ENCODE data around the gene DUSP2. TPM values are rescaled to one million over a fixed set of nuclear protein-coding genes. Genes with fewer than 3 reads are reported as not detected.

DUSP2 gene
- total RNA-seq, 1 donor from 2014 or later = 1.1 TPM

GRCh38 chr2:96131813-96132745 lies 13.2 kb downstream of the DUSP2 start:
- no peaks in the 10 kb centered on the region for H3K9me3 Mint-ChIP-seq

GRCh38 chr2:96131152-96131812 lies 14.0 kb downstream of the DUSP2 start:
- DNase-seq (ENCODE audit: low read depth, low spot score) = no peak
- TF ChIP-seq CTCF (conservative IDR thresholded peaks at IDR 0.05) = no peak
- H3K27ac Mint-ChIP-seq (ENCODE audit: unreplicated experiment) = no peak overlapping the region
- peaks cover 22% of the 10 kb centered on the region for H3K27me3 Mint-ChIP-seq (ENCODE audit: low read depth)
- no peaks in the 10 kb centered on the region for H3K36me3 Mint-ChIP-seq (ENCODE audit: low read depth)
- no peaks in the 10 kb centered on the region for H3K9me3 Mint-ChIP-seq
- no peak overlapping the region for H3K4me3 Mint-ChIP-seq
- no peaks in the 10 kb centered on the region for H3K4me1 Mint-ChIP-seq

More at GRCh38 chr2:96131813-96132745, 13.2 kb downstream of the DUSP2 start:
- H3K27me3 Mint-ChIP-seq (ENCODE audit: low read depth) = peaks cover 19% of the 10 kb centered on the region
- H3K4me3 Mint-ChIP-seq = no peak overlapping the region
- H3K36me3 Mint-ChIP-seq (ENCODE audit: low read depth) = no peaks in the 10 kb centered on the region
- no peak overlapping the region for H3K27ac Mint-ChIP-seq (ENCODE audit: unreplicated experiment)
- no peaks in the 10 kb centered on the region for H3K4me1 Mint-ChIP-seq
- TF ChIP-seq CTCF (conservative IDR thresholded peaks at IDR 0.05) = no peak
- no peak for DNase-seq (ENCODE audit: low read depth, low spot score)

- TF ChIP-seq CTCF (conservative IDR thresholded peaks at IDR 0.05) = no peak
Observed at GRCh38 chr2:96130483-96130882, 14.8 kb downstream of the DUSP2 start.

GRCh38 chr2:96129528-96130120 lies 15.6 kb downstream of the DUSP2 start:
- Mint-ChIP-seq H3K4me3 (no peak overlapping the region), H3K36me3 (ENCODE audit: low read depth) (no peaks in the 10 kb centered on the region), H3K27me3 (ENCODE audit: low read depth) (peaks cover 26% of the 10 kb centered on the region), H3K9me3 (no peaks in the 10 kb centered on the region), H3K27ac (ENCODE audit: unreplicated experiment) (no peak overlapping the region), H3K4me1 (no peaks in the 10 kb centered on the region)
- TF ChIP-seq CTCF (conservative IDR thresholded peaks at IDR 0.05) = no peak
- no peak for DNase-seq (ENCODE audit: low read depth, low spot score)

More at GRCh38 chr2:96130483-96130882, 14.8 kb downstream of the DUSP2 start:
- Mint-ChIP-seq H3K27me3 (ENCODE audit: low read depth) (peaks cover 22% of the 10 kb centered on the region), H3K36me3 (ENCODE audit: low read depth) (no peaks in the 10 kb centered on the region), H3K4me3 (no peak overlapping the region), H3K27ac (ENCODE audit: unreplicated experiment) (no peak overlapping the region), H3K9me3 (no peaks in the 10 kb centered on the region), H3K4me1 (no peaks in the 10 kb centered on the region)
- DNase-seq (ENCODE audit: low read depth, low spot score) = no peak

GRCh38 chr2:96128456-96128855 lies 16.8 kb downstream of the DUSP2 start:
- TF ChIP-seq CTCF (conservative IDR thresholded peaks at IDR 0.05) = no peak
- Mint-ChIP-seq H3K27ac (ENCODE audit: unreplicated experiment) (no peak overlapping the region), H3K36me3 (ENCODE audit: low read depth) (no peaks in the 10 kb centered on the region), H3K4me3 (no peak overlapping the region), H3K4me1 (no peaks in the 10 kb centered on the region), H3K27me3 (ENCODE audit: low read depth) (peaks cover 26% of the 10 kb centered on the region), H3K9me3 (no peaks in the 10 kb centered on the region)
- DNase-seq (ENCODE audit: low read depth, low spot score) = no peak

All from neural crest cell (in vitro differentiated cells).